ENCODE data around the gene PTPN5. TPM values are rescaled to one million over a fixed set of nuclear protein-coding genes. Genes with fewer than 3 reads are reported as not detected.

PTPN5 gene
- total RNA-seq, 2 donors from 2014 or later = not detected

GRCh38 chr11:18785411-18785810, 6.2 kb downstream of the PTPN5 start:
- Mint-ChIP-seq H3K27me3 (peaks cover 67% of the 10 kb centered on the region), H3K4me1 (peaks cover 3% of the 10 kb centered on the region), H3K36me3 (ENCODE audit: low read depth) (peaks cover 2% of the 10 kb centered on the region), H3K27ac (no peak overlapping the region), H3K4me3 (no peak overlapping the region)
- no peak for ATAC-seq
- DNase-seq = no peak
- no peaks in the 10 kb centered on the region for H3K9me3 ChIP-seq (ENCODE audit: control insufficient read depth, low read length, poor library complexity, severe bottlenecking)

- Mint-ChIP-seq H3K4me3 (no peak overlapping the region), H3K36me3 (ENCODE audit: low read depth) (peaks cover 2% of the 10 kb centered on the region), H3K4me1 (peaks cover 10% of the 10 kb centered on the region), H3K27me3 (peaks cover 25% of the 10 kb centered on the region), H3K27ac (no peak overlapping the region)
- DNase-seq (no peak), ATAC-seq (no peak)
- H3K9me3 ChIP-seq (ENCODE audit: control insufficient read depth, low read length, poor library complexity, severe bottlenecking) = no peaks in the 10 kb centered on the region
These were observed 10.7 kb downstream of the PTPN5 start for GRCh38 chr11:18780896-18781295.

- DNase-seq (no peak), ATAC-seq (no peak)
- Mint-ChIP-seq H3K27me3 (peaks cover 19% of the 10 kb centered on the region), H3K36me3 (ENCODE audit: low read depth) (peaks cover 2% of the 10 kb centered on the region), H3K27ac (no peak overlapping the region), H3K4me1 (peaks cover 10% of the 10 kb centered on the region), H3K4me3 (no peak overlapping the region)
- no peaks in the 10 kb centered on the region for H3K9me3 ChIP-seq (ENCODE audit: control insufficient read depth, low read length, poor library complexity, severe bottlenecking)
These were observed 11.3 kb downstream of the PTPN5 start for GRCh38 chr11:18780329-18780728.

- ATAC-seq = no peak
- Mint-ChIP-seq H3K4me1 (peaks cover 14% of the 10 kb centered on the region), H3K36me3 (ENCODE audit: low read depth) (no peaks in the 10 kb centered on the region), H3K27me3 (peaks cover 2% of the 10 kb centered on the region), H3K4me3 (no peak overlapping the region), H3K27ac (no peak overlapping the region)
- no peaks in the 10 kb centered on the region for H3K9me3 ChIP-seq (ENCODE audit: control insufficient read depth, low read length, poor library complexity, severe bottlenecking)
- DNase-seq = no peak
These were observed 13.1 kb downstream of the PTPN5 start for GRCh38 chr11:18778468-18778867.

GRCh38 chr11:18776324-18776723, 15.3 kb downstream of the PTPN5 start:
- DNase-seq = no peak
- H3K36me3 Mint-ChIP-seq (ENCODE audit: low read depth) = peaks cover 2% of the 10 kb centered on the region
- H3K4me3 Mint-ChIP-seq = no peak overlapping the region
- H3K27ac Mint-ChIP-seq = no peak overlapping the region
- H3K27me3 Mint-ChIP-seq = peaks cover 12% of the 10 kb centered on the region
- ATAC-seq = no peak
- H3K9me3 ChIP-seq (ENCODE audit: control insufficient read depth, low read length, poor library complexity, severe bottlenecking) = no peaks in the 10 kb centered on the region
- peaks cover 14% of the 10 kb centered on the region for H3K4me1 Mint-ChIP-seq

GRCh38 chr11:18775492-18776292, 15.9 kb downstream of the PTPN5 start:
- Mint-ChIP-seq H3K27me3 (peaks cover 19% of the 10 kb centered on the region), H3K27ac (no peak overlapping the region), H3K4me1 (peaks cover 14% of the 10 kb centered on the region), H3K4me3 (no peak overlapping the region), H3K36me3 (ENCODE audit: low read depth) (peaks cover 4% of the 10 kb centered on the region)
- ATAC-seq (peak; percentile 48), DNase-seq (peak in 2 of 3 donors; percentile 17 to 35)
- H3K9me3 ChIP-seq (ENCODE audit: control insufficient read depth, low read length, poor library complexity, severe bottlenecking) = no peaks in the 10 kb centered on the region

- Mint-ChIP-seq H3K4me1 (peaks cover 9% of the 10 kb centered on the region), H3K4me3 (no peak overlapping the region), H3K27me3 (peaks cover 27% of the 10 kb centered on the region), H3K27ac (no peak overlapping the region), H3K36me3 (ENCODE audit: low read depth) (peaks cover 4% of the 10 kb centered on the region)
- DNase-seq (no peak), ATAC-seq (no peak)
- no peaks in the 10 kb centered on the region for H3K9me3 ChIP-seq (ENCODE audit: control insufficient read depth, low read length, poor library complexity, severe bottlenecking)
These were observed 16.8 kb downstream of the PTPN5 start for GRCh38 chr11:18774801-18775200.

- ATAC-seq (no peak), DNase-seq (no peak)
- no peak overlapping the region for H3K27ac Mint-ChIP-seq
- peaks cover 7% of the 10 kb centered on the region for H3K4me1 Mint-ChIP-seq
- H3K36me3 Mint-ChIP-seq (ENCODE audit: low read depth) = peaks cover 6% of the 10 kb centered on the region
- H3K27me3 Mint-ChIP-seq = peaks cover 30% of the 10 kb centered on the region
- H3K4me3 Mint-ChIP-seq = no peak overlapping the region
- H3K9me3 ChIP-seq (ENCODE audit: control insufficient read depth, low read length, poor library complexity, severe bottlenecking) = no peaks in the 10 kb centered on the region
These were observed 17.9 kb downstream of the PTPN5 start for GRCh38 chr11:18773681-18774080.

- no peaks in the 10 kb centered on the region for H3K9me3 ChIP-seq (ENCODE audit: control insufficient read depth, low read length, poor library complexity, severe bottlenecking)
- Mint-ChIP-seq H3K27ac (no peak overlapping the region), H3K4me1 (peaks cover 7% of the 10 kb centered on the region), H3K4me3 (no peak overlapping the region), H3K36me3 (ENCODE audit: low read depth) (peaks cover 6% of the 10 kb centered on the region), H3K27me3 (peaks cover 35% of the 10 kb centered on the region)
- DNase-seq = no peak
- no peak for ATAC-seq
These were observed 18.5 kb downstream of the PTPN5 start for GRCh38 chr11:18773104-18773503.

GRCh38 chr11:18772211-18772610, 19.4 kb downstream of the PTPN5 start:
- peaks cover 5% of the 10 kb centered on the region for H3K4me1 Mint-ChIP-seq
- peaks cover 6% of the 10 kb centered on the region for H3K36me3 Mint-ChIP-seq (ENCODE audit: low read depth)
- H3K9me3 ChIP-seq (ENCODE audit: control insufficient read depth, low read length, poor library complexity, severe bottlenecking) = no peaks in the 10 kb centered on the region
- ATAC-seq (no peak), DNase-seq (no peak)
- H3K4me3 Mint-ChIP-seq = no peak overlapping the region
- H3K27ac Mint-ChIP-seq = no peak overlapping the region
- H3K27me3 Mint-ChIP-seq = peaks cover 36% of the 10 kb centered on the region

GRCh38 chr11:18771266-18772035, 20.1 kb downstream of the PTPN5 start:
- DNase-seq = no peak
- no peak overlapping the region for H3K4me3 Mint-ChIP-seq
- peaks cover 36% of the 10 kb centered on the region for H3K27me3 Mint-ChIP-seq
- peaks cover 5% of the 10 kb centered on the region for H3K4me1 Mint-ChIP-seq
- ATAC-seq = no peak
- no peak overlapping the region for H3K27ac Mint-ChIP-seq
- peaks cover 6% of the 10 kb centered on the region for H3K36me3 Mint-ChIP-seq (ENCODE audit: low read depth)
- no peaks in the 10 kb centered on the region for H3K9me3 ChIP-seq (ENCODE audit: control insufficient read depth, low read length, poor library complexity, severe bottlenecking)

GRCh38 chr11:18770479-18771125, 21.0 kb downstream of the PTPN5 start:
- peaks cover 40% of the 10 kb centered on the region for H3K27me3 Mint-ChIP-seq
- H3K36me3 Mint-ChIP-seq (ENCODE audit: low read depth) = peaks cover 6% of the 10 kb centered on the region
- H3K27ac Mint-ChIP-seq = no peak overlapping the region
- no peaks in the 10 kb centered on the region for H3K9me3 ChIP-seq (ENCODE audit: control insufficient read depth, low read length, poor library complexity, severe bottlenecking)
- DNase-seq = no peak
- no peak overlapping the region for H3K4me3 Mint-ChIP-seq
- peaks cover 5% of the 10 kb centered on the region for H3K4me1 Mint-ChIP-seq
- no peak for ATAC-seq

- no peaks in the 10 kb centered on the region for H3K9me3 ChIP-seq (ENCODE audit: control insufficient read depth, low read length, poor library complexity, severe bottlenecking)
These were observed 21.7 kb downstream of the PTPN5 start for GRCh38 chr11:18769802-18770456.

More at GRCh38 chr11:18769802-18770456, 21.7 kb downstream of the PTPN5 start:
- H3K4me3 Mint-ChIP-seq = no peak overlapping the region
- DNase-seq (no peak), ATAC-seq (no peak)
- H3K27ac Mint-ChIP-seq = no peak overlapping the region
- peaks cover 6% of the 10 kb centered on the region for H3K36me3 Mint-ChIP-seq (ENCODE audit: low read depth)
- peaks cover 2% of the 10 kb centered on the region for H3K4me1 Mint-ChIP-seq
- H3K27me3 Mint-ChIP-seq = peaks cover 45% of the 10 kb centered on the region

Data from T-helper 17 cell (primary cell).